AG09309 (cell line): ENCODE measurements around the gene CCNQ.

Experiments used
- DNase-seq: peaks from one replicate; pipeline ENCODE4 v3.0.0-alpha.2; 2010; ENCODE audit warnings: low read depth
- H3K4me3 ChIP-seq: 2 replicates; pipeline ENCODE4 v1.5.1; 2011; ENCODE audit warnings: mild to moderate bottlenecking, low read depth, low read length, moderate library complexity; ENCODE audit not compliant: control insufficient read depth
- CTCF ChIP-seq: IDR thresholded peaks from 2 replicates; pipeline ENCODE4 v1.5.1; 2011; ENCODE audit warnings: mild to moderate bottlenecking, low read depth, low read length, inconsistent platforms; ENCODE audit not compliant: insufficient read depth, control insufficient read depth; ENCODE audit errors: missing control alignments

Gene CCNQ

GRCh38 chrX:153582896-153583295, 16.0 kb downstream of the CCNQ start:
- H3K4me3 ChIP-seq = no peak overlapping the region
- no peak for TF ChIP-seq CTCF
- DNase-seq = no peak

GRCh38 chrX:153580700-153581386, 18.1 kb downstream of the CCNQ start:
- no peak for DNase-seq
- TF ChIP-seq CTCF = peak; percentile 8
- H3K4me3 ChIP-seq = no peak overlapping the region

GRCh38 chrX:153578889-153579288, 20.1 kb downstream of the CCNQ start:
- no peak overlapping the region for H3K4me3 ChIP-seq
- TF ChIP-seq CTCF = no peak
- no peak for DNase-seq

GRCh38 chrX:153578200-153578835, 20.6 kb downstream of the CCNQ start:
- TF ChIP-seq CTCF = no peak
- no peak for DNase-seq
- no peak overlapping the region for H3K4me3 ChIP-seq

GRCh38 chrX:153576961-153577360, 22.0 kb downstream of the CCNQ start:
- H3K4me3 ChIP-seq = no peak overlapping the region
- no peak for DNase-seq
- no peak for TF ChIP-seq CTCF

GRCh38 chrX:153576239-153576870, 22.6 kb downstream of the CCNQ start:
- no peak for TF ChIP-seq CTCF
- no peak for DNase-seq
- no peak overlapping the region for H3K4me3 ChIP-seq
